Measurements from ENCODE around the gene POM121C.
"Not testable (repeated sequence)": the region's sequence is repeated elsewhere in the genome, so short reads cannot be mapped to it uniquely, and the experiment has no call there.

DNA sequence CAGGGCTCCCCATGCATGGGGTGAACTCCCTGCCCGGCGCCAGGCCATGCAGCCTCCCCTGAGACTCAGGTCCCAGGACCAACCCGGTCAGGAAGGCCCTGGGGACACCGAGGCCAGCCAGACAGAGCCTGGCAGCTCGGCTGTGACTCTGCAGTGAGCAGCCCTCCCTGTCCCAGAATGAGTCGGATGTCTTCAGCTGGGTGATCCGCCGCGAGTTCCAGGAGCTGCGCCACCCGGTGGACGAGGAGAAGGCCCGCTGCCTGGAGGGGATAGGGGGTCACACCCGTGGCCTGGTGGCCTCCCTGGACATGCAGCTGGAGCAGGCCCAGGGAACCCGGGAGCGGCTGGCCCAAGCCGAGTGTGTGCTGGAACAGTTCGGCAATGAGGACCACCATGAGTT is 81.4 kb downstream of the POM121C start:
- TF ChIP-seq, protein P1, sequence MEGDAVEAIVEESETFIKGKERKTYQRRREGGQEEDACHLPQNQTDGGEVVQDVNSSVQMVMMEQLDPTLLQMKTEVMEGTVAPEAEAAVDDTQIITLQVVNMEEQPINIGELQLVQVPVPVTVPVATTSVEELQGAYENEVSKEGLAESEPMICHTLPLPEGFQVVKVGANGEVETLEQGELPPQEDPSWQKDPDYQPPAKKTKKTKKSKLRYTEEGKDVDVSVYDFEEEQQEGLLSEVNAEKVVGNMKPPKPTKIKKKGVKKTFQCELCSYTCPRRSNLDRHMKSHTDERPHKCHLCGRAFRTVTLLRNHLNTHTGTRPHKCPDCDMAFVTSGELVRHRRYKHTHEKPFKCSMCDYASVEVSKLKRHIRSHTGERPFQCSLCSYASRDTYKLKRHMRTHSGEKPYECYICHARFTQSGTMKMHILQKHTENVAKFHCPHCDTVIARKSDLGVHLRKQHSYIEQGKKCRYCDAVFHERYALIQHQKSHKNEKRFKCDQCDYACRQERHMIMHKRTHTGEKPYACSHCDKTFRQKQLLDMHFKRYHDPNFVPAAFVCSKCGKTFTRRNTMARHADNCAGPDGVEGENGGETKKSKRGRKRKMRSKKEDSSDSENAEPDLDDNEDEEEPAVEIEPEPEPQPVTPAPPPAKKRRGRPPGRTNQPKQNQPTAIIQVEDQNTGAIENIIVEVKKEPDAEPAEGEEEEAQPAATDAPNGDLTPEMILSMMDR (IDR thresholded peaks at IDR 0.05), result not testable (repeated sequence)
- not testable (repeated sequence) for TF ChIP-seq POLR2A (IDR thresholded peaks at IDR 0.05)

All from lower leg skin (tissue), 3 donors.